NCI-H146 treated with DMSO at 0.1 percent for 48 hours (cell line): ENCODE results near the gene OR4M1.
"Not testable (repeated sequence)": the region's sequence is repeated elsewhere in the genome, so short reads cannot be mapped to it uniquely, and the experiment has no call there.

ENCODE experiments used
- DNase-seq: peaks from one replicate; lab custom pipeline; 2025; ENCODE audit not compliant: unreplicated experiment; lab: John Stamatoyannopoulos, UW

OR4M1 gene, protein sequence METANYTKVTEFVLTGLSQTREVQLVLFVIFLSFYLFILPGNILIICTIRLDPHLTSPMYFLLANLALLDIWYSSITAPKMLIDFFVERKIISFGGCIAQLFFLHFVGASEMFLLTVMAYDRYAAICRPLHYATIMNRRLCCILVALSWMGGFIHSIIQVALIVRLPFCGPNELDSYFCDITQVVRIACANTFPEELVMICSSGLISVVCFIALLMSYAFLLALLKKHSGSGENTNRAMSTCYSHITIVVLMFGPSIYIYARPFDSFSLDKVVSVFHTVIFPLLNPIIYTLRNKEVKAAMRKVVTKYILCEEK

DNA sequence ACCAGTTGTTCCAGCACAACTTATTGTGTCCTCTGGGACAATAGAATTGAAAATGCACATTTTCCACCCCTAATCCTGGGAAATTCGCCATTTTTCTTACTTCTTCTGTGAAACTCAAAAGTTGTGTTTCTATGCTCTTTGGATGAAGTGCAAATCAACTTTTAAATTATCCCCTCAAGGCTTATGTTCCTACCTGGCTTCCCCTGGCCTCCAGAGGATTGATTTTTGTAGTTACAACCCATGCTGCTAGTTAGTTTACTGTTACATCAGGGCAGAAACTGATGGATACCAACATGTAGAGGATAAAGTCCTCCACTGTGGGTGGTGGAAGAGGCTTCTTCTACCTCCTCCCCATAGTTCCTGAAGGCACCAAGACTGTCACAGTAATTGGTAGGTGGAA lies at the start of gene OR4M1:
OR4M1 (plus strand) TSS at position 301 of the 400 bp plus-strand sequence. CDS start 6,819 bp downstream, outside the sequence.
- DNase-seq: not testable (repeated sequence)

DNA sequence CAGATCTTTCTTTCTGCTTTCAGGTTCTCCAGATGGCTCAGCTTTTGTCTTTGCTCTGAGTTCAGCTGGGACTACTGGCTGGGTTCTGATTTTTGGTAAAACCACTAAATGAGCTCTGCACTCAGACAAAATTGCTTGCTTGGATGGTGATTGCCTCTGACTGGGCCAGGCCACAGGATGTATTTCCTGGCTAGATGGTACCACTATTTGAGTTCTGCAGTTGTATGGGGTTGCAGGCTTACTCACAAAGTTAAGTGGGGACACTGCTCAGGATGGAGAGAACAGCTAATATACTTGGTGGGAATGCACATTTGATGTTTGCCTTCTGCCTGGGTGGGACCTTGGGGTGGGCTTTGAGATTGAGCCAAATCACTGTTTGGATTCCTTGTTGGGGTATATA lies 43.9 kb upstream of the OR4M1 start:
- DNase-seq: no peak

DNA sequence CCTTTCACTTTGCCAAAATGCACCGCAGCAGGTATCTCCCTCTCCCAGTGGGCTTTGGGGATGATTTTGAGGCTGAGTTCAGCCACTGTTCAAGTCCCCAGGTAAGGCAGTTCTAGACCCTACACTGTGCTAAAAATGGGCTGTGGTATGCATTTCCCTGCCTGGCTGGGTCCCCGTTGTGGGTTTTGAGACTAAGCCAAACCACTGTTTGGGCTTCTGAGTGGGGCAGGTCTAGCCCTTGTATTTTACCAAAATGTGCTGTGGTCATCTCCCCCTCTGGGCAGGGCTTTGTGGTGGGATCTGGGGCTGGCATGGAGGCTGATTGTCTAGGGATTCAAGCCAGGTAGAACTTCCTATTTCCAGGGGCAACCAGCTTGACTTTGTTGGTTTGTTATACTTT lies 43.5 kb upstream of the OR4M1 start:
- DNase-seq: no peak

DNA sequence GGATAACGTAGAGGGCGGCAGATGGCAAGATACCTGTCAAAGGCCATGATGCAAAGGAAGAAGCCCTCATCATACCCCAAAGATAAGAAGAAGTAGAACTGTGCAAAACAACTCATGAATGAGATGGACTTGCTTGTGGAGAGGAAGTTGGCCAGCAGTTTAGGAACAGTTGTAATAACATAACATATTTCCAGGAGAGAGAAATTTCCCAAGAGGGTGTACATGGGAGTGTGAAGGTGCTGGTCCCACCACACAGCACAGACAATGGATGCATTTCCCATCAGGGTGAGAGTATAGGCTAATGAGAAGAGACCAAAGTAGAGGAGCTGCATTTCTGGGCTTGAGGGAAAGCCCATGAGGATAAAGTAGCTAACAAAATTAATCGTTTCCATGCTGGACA lies 39.4 kb upstream of the OR4M1 start:
- DNase-seq: not testable (repeated sequence)

DNA sequence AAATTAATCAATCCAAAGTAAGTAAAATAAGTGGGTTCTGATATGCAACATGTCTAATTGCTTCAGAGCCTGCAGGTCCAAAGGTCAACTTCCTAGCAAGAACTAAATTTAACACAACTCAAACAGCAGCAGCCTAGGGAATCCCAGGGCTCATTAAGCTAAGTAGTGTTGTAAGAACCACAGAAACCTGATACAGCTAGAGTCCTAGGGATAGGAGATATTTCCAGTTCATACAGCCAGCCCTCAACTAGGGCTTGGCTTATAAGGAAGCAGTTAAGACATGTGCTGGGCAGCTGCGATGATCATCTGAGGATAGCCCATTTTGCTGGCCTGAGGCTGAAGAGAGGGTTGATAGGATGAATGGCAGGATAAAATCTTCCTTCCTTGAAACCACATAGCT lies 30.0 kb upstream of the OR4M1 start, which contains the start of gene OR4Q3:
OR4Q3 (plus strand) TSS at position 316 of the 400 bp plus-strand sequence.
- DNase-seq: no peak

DNA sequence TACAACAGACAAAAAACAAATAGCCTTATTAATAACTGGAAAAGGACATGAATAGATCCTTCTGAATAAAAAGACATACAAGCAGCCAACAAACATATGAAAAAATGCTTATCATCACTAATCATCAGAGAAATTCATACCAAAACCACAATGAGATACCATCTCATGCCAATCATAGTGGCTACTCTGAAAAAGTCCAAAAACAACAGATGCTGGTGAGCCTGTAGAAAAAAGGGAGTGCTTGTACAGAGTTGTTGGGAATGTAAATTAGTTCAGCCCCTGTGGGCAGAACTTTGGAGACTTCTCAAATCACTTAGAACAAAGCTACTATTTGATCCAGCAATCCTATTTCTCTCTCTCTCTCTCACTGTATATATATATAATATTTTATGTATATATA lies 21.0 kb upstream of the OR4M1 start:
- DNase-seq: not testable (repeated sequence)

DNA sequence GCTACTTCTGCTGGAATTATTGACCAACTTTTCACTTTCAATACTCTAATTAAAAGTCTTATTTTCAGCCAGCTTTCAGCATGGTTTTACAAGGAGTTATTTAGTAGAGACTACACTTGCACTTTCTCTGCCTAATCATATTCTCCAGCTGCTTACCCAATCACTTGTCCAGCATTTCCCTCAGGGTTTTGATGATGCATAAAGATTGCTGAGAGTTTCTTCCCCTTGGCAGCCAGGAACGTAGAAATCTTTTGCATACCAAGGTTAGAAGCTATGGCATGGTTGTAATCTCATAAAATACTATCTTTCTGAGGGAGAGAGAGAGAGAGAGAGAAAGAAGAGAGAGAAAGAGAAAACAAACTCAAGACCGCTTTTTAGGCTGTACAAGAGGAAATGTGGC lies 19.1 kb upstream of the OR4M1 start:
- DNase-seq: no peak

DNA sequence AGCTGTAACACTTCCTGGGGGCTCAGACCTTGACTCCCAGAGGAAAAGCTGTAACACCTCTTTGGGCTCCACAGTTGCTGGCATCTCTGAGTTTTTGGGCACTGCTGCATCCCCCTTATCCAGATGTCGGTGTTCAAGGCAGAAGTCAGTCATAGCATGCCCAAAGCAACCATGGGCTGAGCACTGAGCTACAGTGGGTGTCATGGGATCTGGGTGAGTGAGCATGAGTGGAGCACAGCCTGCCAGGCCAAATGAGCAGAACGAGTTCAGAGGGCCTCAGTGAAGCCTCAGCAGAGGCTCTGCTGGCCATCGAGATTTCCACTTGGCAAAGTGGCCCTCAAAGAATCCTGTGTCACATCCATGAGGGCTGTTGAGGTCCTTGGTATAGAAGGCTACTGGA lies 1.8 kb upstream of the OR4M1 start:
- not testable (repeated sequence) for DNase-seq

DNA sequence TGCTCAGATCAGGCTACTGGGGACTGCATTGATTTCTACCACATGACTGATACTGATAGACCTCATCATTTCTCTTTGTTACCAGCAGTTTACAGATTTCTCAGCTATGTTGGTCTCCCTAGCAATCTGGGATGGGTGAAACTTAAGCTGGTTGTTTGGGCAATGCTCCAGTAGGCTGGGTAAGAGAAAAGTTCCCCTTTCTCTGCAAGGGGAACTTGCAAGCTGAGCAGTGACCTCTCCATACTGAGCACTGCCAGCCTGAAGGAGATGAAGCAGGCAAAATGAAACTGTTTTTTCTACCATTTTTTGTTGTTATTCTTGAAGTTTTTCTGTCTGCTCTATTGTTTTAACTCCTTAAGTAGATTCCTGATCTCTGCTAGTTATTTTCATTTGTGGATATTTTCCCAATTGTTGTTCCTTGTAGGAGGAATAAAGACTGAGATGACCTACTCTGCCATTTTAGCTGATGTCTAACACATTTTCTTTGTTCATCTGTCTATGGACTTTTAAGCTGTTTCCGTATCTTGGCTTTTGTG lies 1.3 kb upstream of the OR4M1 start:
- no peak for DNase-seq

DNA sequence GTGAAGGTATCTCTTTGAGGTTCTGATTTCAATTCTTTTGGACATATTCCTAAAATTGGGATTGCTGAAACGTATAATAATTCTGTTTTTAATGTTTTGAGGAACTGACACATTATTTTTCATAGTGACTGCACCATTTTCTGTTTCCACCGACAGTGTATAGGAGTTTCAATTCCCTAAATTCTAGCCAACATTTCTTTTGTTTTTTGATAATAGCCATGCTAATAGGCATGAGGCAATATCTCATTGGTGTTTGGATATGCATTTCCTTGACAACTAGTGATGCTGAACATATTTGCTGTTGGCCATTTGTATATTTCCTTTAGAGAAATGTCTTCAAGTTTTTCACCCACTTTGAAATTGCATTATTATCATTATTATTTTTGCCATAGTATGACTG lies 850 bp upstream of the OR4M1 start:
- DNase-seq: not testable (repeated sequence)

DNA sequence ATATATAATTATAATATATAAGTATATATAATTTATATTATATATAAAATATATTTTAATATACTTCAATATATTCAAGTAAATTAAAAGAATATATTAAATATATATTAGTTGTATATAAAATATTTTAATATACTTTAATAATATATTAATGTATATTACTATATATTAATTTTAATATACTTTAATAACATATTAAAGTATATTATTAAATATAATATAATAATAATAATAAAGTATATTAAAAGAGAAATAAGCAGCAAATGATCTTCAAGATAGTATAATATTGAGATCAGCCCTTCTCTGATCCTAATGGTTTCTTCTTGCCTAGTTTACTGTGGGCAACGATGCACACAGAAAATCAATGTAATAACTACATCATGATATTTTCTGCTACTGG lies 2.3 kb downstream of the OR4M1 start:
- no peak for DNase-seq

DNA sequence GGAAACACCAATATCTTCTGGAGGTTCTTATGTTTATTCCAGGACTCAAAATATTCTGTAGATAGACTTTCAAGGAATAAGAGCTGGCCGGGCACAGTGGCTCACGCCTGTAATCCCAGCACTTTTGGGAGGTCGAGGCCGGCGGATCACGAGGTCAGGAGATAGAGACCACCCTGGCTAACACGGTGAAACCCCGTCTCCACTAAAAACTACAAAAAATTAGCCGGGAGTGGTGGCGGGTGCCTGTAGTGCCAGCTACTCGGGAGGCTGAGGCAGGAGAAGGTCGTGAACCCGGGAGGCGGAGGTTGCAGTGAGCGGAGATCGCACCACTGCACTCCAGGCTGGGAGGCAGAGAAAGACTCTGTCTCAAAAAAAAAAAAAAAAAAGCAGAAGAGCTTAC lies 12.5 kb downstream of the OR4M1 start:
- DNase-seq: not testable (repeated sequence)

DNA sequence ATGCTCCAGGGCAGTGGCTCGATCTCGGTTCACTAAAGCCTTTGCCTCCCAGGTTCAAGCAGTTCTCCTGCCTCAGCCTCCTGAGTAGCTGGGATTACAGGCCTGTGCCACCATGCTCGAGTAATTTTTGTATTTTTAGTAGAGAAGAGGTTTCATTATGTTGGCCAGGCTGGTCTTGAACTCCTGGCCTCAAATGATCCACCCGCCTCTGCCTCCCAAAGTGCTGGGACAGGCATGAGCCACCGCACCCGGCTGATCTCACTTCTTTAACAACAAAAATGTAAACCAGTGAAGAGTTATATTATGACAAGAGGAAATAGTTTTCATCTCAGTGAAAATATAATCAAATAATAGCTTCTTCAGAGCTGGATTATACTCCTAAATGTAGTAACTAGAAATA lies 14.0 kb downstream of the OR4M1 start:
- DNase-seq: not testable (repeated sequence)

DNA sequence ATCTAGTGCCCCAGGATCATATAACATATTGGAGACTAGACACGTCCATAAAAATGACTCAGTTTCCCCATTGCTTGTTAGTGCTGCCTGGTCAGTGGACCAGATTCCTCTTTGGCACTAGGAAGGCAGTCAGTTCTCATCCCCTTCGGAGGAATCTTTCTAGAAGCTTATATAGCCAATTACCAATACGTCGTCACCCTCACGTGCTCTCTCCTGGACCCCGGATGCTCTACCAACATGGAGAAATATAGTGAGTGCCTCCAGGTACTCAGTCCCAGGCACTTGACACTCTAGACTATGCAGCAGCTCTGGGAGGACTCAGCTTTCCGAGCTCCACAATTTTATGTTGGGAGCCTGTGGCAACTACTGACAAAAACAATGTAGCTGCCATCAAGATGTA lies 14.8 kb downstream of the OR4M1 start:
- DNase-seq: not testable (repeated sequence)

DNA sequence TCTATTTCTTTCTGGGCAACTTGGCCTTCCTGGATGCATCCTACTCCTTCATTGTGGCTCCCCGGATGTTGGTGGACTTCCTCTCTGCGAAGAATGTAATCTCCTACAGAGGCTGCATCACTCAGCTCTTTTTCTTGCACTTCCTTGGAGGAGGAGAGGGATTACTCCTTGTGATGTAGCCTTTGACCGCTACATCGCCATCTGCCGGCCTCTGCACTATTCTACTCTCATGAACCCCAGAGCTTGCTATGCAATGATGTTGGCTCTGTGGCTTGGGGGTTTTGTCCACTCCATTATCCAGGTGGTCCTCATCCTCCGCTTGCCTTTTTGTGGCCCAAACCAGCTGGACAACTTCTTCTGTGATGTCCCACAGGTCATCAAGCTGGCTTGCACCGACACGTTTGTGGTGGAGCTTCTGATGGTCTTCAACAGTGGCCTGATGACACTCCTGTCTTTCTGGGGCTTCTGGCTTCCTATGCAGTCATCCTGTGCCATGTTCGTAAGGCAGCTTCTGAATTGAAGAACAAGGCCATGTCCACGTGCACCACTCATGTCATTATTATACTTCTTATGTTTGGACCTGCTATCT lies 23.3 kb downstream of the OR4M1 start:
- not testable (repeated sequence) for DNase-seq

DNA sequence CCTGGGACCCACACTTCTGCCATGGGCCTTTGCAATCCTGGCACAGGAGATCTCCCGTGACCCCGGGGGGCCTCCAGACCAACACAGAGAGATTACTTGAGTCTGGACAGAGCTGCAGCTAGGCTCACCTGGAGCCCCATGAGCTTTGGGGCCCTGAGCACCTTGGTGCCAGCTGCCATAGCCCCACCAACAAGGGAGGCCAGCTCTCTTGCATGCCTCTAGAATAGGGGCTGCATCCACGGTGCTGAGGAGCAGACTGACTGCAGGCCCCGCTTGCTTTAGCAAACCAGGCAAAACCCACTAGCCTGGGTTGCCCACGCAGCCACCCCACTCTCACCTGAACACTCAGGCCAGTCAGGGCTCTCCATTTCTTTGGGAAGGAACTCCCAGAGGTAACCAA lies 26.6 kb downstream of the OR4M1 start:
- no peak for DNase-seq

DNA sequence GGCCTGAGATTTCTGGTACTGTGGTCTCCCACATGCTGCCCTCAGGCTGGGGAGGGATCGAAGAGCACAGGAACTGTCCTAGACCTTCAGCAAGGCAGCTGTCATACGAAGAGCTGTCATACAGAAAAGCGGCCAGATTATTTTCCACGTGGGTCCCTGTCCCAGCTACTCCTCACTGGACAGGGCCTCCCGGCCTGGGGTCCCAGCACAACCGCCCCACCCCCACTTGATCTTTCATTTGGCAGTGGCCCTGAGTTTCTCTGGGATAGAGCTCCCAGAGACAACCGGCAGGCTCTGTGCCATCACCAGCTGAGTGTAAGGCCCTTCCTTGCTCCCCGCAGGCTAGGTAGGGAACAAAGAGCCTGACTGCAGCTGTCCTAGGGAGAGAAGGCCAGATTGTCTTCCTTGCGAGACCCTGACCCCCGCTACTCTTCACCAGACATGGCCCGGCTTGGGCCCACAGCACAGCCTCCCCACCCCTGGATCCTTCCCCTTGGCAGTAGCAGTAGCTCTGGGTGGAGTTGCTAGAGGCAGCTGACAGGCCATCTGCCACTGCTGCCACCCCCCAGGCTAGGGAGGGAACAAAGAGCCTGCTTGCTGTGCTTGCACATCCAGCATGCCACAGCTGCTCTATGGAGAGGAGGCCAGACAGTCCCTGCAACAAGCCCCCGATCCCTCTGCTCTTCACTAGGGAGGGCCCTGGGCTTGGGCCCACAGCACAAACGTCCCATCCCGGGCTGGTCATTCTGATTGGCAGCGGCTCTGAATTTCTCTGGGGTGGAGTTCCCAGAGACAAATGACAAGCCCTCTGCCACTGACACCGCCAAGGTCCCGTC lies 27.2 kb downstream of the OR4M1 start:
- DNase-seq: no peak

DNA sequence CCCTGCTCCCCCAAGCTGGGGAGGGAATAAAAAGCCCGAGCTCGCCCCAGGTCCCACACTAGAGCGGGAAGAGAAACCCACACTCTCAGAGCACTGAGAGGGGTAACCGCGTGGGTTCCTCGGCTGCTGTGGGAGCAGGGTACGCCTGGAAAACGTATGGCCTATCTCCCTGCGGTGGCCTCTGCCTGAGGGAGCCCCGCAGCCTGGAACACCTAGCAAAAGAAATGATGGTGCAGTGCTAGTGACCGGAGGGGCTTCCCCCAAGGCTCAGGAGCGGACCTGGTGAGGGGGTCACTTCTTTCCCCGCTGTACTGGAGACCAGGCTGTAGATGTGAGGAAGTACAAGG lies 27.8 kb downstream of the OR4M1 start:
- no peak for DNase-seq

DNA sequence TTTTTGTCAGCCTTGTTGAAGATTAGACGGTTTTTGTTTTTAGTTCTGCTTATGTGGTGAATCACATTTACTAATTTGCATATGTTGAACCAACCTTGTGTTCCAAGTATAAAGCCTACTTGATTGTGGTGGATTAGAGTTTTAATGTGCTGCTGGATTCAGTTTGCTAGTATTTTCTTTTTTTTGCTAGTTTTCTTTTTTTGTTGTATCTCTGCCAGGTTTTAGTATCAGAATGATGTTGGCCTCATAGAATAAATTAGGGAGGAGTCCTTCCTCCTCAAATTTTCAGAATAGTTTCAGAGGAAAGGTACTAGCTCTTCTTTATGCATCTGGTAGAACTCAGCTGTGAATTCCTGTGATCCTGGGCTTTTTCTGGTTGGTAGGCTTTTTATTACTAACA lies 30.2 kb downstream of the OR4M1 start, which contains the start of gene OR4N2:
OR4N2 (plus strand) TSS at position 301 of the 400 bp plus-strand sequence. CDS start 23,679 bp downstream, outside the sequence.
- DNase-seq: not testable (repeated sequence)

DNA sequence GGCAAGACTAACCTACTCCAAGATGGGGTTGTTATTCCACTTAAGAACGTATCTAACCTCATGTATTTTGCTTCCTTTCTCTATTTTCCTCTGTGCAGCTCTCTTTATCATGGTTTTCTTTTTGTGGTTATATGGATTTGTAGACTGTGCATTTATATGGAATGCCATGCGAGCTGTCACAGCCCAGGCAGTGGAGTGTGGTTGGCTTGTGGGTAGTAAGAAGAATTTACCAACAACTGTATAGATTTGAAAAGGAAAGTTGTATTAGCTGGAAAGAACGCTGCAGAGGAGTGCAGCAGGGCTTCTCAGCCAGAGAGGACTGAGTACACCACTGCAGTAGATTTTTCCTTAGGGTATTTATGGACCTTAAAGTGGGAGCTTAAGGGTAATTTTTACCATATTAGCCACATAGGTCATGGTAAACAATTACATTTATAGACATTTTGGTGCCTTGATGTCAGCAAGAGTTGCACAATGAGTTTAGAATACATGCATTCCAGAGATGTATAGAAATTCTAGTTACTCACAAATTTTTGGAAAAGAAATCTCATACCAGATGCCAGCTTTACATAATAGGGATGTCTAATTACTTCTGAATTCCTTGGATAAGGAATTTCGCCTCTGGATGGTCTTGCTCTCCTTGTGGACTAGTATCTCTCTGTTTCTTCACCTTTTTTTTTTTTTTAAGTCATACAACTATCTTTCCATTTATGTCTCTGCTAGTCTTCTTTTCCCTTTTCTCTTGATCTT lies 40.0 kb downstream of the OR4M1 start:
- not testable (repeated sequence) for DNase-seq

DNA sequence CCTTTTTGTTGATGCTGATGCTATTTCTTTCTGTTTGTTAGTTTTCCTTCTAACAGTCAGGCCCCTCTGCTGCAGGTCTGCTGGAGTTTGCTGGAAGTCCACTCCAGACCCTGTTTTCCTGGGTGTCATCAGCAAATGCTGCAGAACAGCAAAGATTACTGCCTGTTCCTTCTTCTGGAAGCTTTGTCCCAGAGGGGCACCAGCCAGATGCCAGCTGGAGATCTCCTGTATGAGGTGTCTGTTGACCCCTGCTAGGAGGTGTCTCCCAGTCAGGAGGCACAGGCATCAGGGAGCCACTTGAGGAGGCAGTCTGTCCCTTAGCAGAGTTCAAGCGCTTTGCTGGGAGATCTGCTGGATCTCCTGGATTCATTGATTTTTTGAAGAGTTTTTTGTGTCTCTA lies 46.6 kb downstream of the OR4M1 start:
- not testable (repeated sequence) for DNase-seq
